Measurements from ENCODE around the gene FAM50A.

Gene FAM50A

DNA sequence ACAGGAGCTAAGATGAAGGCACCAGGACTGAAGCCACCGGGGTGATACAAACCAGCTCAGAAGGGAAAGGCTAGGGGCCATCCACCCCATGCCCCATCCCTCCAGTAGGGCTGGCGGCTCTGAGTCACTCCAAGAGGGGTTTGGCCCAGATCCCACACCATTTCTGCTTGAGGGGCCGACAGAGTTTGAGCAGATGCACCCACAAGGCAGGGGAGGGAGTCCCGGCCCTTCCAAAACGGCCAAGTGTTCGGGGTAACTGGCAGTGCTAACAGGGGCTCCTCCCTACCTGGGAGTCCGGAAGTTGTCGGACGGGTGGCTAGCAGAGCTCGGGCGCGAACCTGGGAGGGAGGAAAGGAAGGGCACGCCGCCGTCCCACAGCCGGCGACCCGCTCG lies 46.1 kb downstream of the FAM50A start:
- DNase-seq (ENCODE audit: low read depth in 1 of 2, low spot score in 1 of 2): peak; percentile 13 to 24

DNA sequence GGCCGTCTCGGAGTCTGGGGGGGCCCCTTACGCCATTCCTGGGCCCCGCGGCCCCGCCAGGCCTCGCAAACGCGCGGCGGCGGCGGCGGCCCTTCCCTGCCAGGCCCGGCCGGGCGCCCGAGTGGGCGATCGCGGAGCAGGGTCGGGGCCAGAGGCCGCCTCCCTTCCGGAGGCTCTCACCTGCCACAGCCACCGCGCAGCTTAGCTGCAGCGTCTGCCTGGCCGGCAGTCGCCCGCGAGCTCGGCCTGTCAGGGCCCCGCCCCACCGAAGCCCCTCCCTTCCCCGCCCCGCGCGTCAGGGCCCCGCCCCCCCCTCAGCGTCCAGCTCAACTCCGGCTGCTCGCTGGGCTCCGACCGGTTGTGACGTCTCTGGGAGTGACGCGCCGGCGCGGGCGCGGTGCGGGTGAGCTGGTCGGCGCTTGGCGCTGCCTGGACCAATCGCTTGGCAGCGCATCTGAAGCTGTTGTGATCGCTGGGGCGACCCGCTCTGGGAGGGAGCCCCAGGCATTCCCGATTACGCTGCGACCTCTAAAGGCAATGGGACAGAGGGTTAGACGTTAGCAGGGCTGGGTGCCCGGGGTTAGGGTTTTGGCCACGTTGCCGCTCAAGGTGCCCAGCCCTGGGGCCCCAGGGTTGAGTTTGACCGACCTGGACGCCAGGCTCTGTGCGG lies 46.6 kb downstream of the FAM50A start, which contains the start of gene SLC10A3:
SLC10A3 (minus strand) TSS at position 216 of the 670 bp plus-strand sequence. CDS start 1,689 bp downstream, outside the sequence.
- H3K4me3 ChIP-seq (replicated peaks; ENCODE audit: insufficient read depth, low read length): peak within 1 kb of the TSS; percentile 54
- H3K27me3 ChIP-seq (ENCODE audit: insufficient read depth, poor library complexity, severe bottlenecking): no peaks in the 10 kb centered on the region
- peak within 1 kb of the TSS; percentile 94 for H3K27ac ChIP-seq (replicated peaks)
- peak; percentile 83 to 93 for DNase-seq (ENCODE audit: low read depth in 1 of 2, low spot score in 1 of 2)
- TF ChIP-seq, protein P1, sequence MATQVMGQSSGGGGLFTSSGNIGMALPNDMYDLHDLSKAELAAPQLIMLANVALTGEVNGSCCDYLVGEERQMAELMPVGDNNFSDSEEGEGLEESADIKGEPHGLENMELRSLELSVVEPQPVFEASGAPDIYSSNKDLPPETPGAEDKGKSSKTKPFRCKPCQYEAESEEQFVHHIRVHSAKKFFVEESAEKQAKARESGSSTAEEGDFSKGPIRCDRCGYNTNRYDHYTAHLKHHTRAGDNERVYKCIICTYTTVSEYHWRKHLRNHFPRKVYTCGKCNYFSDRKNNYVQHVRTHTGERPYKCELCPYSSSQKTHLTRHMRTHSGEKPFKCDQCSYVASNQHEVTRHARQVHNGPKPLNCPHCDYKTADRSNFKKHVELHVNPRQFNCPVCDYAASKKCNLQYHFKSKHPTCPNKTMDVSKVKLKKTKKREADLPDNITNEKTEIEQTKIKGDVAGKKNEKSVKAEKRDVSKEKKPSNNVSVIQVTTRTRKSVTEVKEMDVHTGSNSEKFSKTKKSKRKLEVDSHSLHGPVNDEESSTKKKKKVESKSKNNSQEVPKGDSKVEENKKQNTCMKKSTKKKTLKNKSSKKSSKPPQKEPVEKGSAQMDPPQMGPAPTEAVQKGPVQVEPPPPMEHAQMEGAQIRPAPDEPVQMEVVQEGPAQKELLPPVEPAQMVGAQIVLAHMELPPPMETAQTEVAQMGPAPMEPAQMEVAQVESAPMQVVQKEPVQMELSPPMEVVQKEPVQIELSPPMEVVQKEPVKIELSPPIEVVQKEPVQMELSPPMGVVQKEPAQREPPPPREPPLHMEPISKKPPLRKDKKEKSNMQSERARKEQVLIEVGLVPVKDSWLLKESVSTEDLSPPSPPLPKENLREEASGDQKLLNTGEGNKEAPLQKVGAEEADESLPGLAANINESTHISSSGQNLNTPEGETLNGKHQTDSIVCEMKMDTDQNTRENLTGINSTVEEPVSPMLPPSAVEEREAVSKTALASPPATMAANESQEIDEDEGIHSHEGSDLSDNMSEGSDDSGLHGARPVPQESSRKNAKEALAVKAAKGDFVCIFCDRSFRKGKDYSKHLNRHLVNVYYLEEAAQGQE (IDR thresholded peaks at IDR 0.05; ENCODE audit: insufficient replicate concordance, low read depth): no peak
- no peak for TF ChIP-seq SPI1 (IDR thresholded peaks at IDR 0.05; ENCODE audit: borderline replicate concordance, low read depth)
- TF ChIP-seq GABPA (IDR thresholded peaks at IDR 0.05; ENCODE audit: low read depth): no peak
- TF ChIP-seq, protein P2, sequence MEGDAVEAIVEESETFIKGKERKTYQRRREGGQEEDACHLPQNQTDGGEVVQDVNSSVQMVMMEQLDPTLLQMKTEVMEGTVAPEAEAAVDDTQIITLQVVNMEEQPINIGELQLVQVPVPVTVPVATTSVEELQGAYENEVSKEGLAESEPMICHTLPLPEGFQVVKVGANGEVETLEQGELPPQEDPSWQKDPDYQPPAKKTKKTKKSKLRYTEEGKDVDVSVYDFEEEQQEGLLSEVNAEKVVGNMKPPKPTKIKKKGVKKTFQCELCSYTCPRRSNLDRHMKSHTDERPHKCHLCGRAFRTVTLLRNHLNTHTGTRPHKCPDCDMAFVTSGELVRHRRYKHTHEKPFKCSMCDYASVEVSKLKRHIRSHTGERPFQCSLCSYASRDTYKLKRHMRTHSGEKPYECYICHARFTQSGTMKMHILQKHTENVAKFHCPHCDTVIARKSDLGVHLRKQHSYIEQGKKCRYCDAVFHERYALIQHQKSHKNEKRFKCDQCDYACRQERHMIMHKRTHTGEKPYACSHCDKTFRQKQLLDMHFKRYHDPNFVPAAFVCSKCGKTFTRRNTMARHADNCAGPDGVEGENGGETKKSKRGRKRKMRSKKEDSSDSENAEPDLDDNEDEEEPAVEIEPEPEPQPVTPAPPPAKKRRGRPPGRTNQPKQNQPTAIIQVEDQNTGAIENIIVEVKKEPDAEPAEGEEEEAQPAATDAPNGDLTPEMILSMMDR (IDR thresholded peaks at IDR 0.05; ENCODE audit: insufficient read depth, low read length): no peak
- peak; percentile 61 for TF ChIP-seq POLR2AphosphoS5 (IDR thresholded peaks at IDR 0.05; ENCODE audit: low read depth)

More for the DNA sequence above, 46.1 kb downstream of the FAM50A start:
- H3K4me3 ChIP-seq (replicated peaks; ENCODE audit: insufficient read depth, low read length): peak overlapping the region; percentile 54
- no peaks in the 10 kb centered on the region for H3K27me3 ChIP-seq (ENCODE audit: insufficient read depth, poor library complexity, severe bottlenecking)
- TF ChIP-seq, protein P1 (IDR thresholded peaks at IDR 0.05; ENCODE audit: insufficient replicate concordance, low read depth): no peak
- TF ChIP-seq POLR2AphosphoS5 (IDR thresholded peaks at IDR 0.05; ENCODE audit: low read depth): no peak
- no peak for TF ChIP-seq GABPA (IDR thresholded peaks at IDR 0.05; ENCODE audit: low read depth)
- TF ChIP-seq SPI1 (IDR thresholded peaks at IDR 0.05; ENCODE audit: borderline replicate concordance, low read depth): no peak
- TF ChIP-seq, protein P2 (IDR thresholded peaks at IDR 0.05; ENCODE audit: insufficient read depth, low read length): no peak
- peak overlapping the region; percentile 56 for H3K27ac ChIP-seq (replicated peaks)

DNA sequence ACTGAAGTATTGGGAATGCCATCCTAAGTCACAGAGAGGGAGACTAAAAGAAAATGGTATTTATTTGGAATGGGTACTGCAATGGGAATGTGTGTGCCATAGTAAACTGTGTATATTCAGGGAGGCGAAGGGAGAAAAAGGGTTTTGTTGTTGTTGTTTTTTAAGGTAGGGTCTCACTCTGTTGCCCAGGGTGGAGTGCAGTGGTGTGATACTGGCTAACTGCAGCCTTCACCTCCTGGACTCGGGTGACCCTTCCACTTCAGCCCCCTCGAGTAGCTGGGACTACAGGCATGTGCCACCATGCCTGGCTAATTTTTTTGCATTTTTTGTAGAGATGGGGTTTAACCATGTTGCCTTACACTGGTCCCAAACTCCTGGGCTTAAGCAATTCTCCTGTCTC lies 50.8 kb downstream of the FAM50A start:
- no peaks in the 10 kb centered on the region for H3K27me3 ChIP-seq (ENCODE audit: insufficient read depth, poor library complexity, severe bottlenecking)
- no peak overlapping the region for H3K4me3 ChIP-seq (replicated peaks; ENCODE audit: insufficient read depth, low read length)
- no peak overlapping the region for H3K27ac ChIP-seq (replicated peaks)
- TF ChIP-seq, protein P1 (IDR thresholded peaks at IDR 0.05; ENCODE audit: insufficient replicate concordance, low read depth): no peak
- no peak for TF ChIP-seq SPI1 (IDR thresholded peaks at IDR 0.05; ENCODE audit: borderline replicate concordance, low read depth)
- TF ChIP-seq, protein P2 (IDR thresholded peaks at IDR 0.05; ENCODE audit: insufficient read depth, low read length): no peak
- TF ChIP-seq GABPA (IDR thresholded peaks at IDR 0.05; ENCODE audit: low read depth): no peak
- DNase-seq (ENCODE audit: low read depth in 1 of 2, low spot score in 1 of 2): no peak

All from HL-60 (cell line).